CD4-positive, CD25-positive, alpha-beta regulatory T cell (primary cell): ENCODE measurements around the gene LIPK. TPM values are rescaled to one million over a fixed set of nuclear protein-coding genes. Genes with fewer than 3 reads are reported as not detected.

ENCODE experiments used
- ATAC-seq, 2 donors: fragments of 150-1000 bp; cut with Tn5 transposase; one replicate each; pipeline ENCODE4 v1.10.0; 2021; ENCODE audit warnings: low read depth in 2 of 2, moderate number of reproducible peaks in 2 of 2, moderate library complexity in 1 of 2
- DNase-seq, 3 donors: peaks; one replicate each; pipeline versions ENCODE4 v3.0.0 to v3.0.0-alpha.2; 2012 to 2022; ENCODE audit warnings: mixed read lengths in 1 of 3
- H3K27ac ChIP-seq: one replicate; pipeline ENCODE4 v1.7.0; 2013; ENCODE audit warnings: mild to moderate bottlenecking, low read length; ENCODE audit not compliant: insufficient read depth, poor library complexity, severe bottlenecking
- H3K27me3 ChIP-seq: one replicate; pipeline ENCODE4 v1.7.0; 2013; ENCODE audit warnings: low read length; ENCODE audit not compliant: control insufficient read depth, insufficient read depth
- H3K36me3 ChIP-seq: one replicate; pipeline ENCODE4 v1.7.0; 2013; ENCODE audit warnings: mild to moderate bottlenecking, low read length, moderate library complexity; ENCODE audit not compliant: control insufficient read depth, insufficient read depth
- H3K4me1 ChIP-seq: 2 replicates; pipeline ENCODE4 v1.7.0; 2013; ENCODE audit warnings: mild to moderate bottlenecking, low read length; ENCODE audit not compliant: insufficient read depth, control insufficient read depth, poor library complexity, severe bottlenecking
- H3K4me3 ChIP-seq: one replicate; pipeline ENCODE4 v1.7.0; 2013; ENCODE audit warnings: low read depth, mild to moderate bottlenecking, low read length, moderate library complexity
- H3K9me3 ChIP-seq, 2 experiments: 1 replicate in 1 of 2; 2 replicates in 1 of 2; pipeline ENCODE4 v1.7.0; 2013; ENCODE audit warnings: low read length in 2 of 2, mild to moderate bottlenecking in 1 of 2, moderate library complexity in 1 of 2; ENCODE audit not compliant: control insufficient read depth in 2 of 2
- H3K27ac Mint-ChIP-seq, 3 donors: one replicate each; pipeline ENCODE4 v1.8.0; 2020 to 2022; ENCODE audit warnings: mild to moderate bottlenecking in 3 of 3, mixed read lengths in 3 of 3, moderate library complexity in 2 of 3
- H3K27me3 Mint-ChIP-seq: one replicate; pipeline ENCODE4 v1.8.0; 2022; ENCODE audit warnings: mild to moderate bottlenecking, mixed read lengths
- H3K36me3 Mint-ChIP-seq: one replicate; pipeline ENCODE4 v1.8.0; 2020; ENCODE audit warnings: mixed read lengths
- H3K4me1 Mint-ChIP-seq, 4 donors: one replicate each; pipeline ENCODE4 v1.8.0; 2020 to 2022; ENCODE audit warnings: mixed read lengths in 4 of 4, mild to moderate bottlenecking in 1 of 4
- H3K4me3 Mint-ChIP-seq, 4 donors: one replicate each; pipeline ENCODE4 v1.8.0; 2020 to 2022; ENCODE audit warnings: mild to moderate bottlenecking in 4 of 4, mixed read lengths in 4 of 4, moderate library complexity in 3 of 4
- H3K9me3 Mint-ChIP-seq, 7 donors: one replicate each; pipeline ENCODE4 v1.8.0; 2020 to 2022; ENCODE audit warnings: mixed read lengths in 7 of 7, mild to moderate bottlenecking in 3 of 7, moderate library complexity in 2 of 7
- polyA plus RNA-seq, 4 donors: library from polyadenylated mRNA; unstranded; fragments of 300-500 nt; fragmentation: Illumina TruSeq; gene quantifications; one replicate each; pipeline ENCODE4 v1.2.3, GENCODE V29; 2021
- total RNA-seq: library from RNA; stranded (reverse); gene quantifications from one replicate; pipeline ENCODE4 v1.2.3, GENCODE V29; 2022

LIPK gene
- total and polyA plus RNA-seq, 5 donors from 2014 or later: not detected

DNA sequence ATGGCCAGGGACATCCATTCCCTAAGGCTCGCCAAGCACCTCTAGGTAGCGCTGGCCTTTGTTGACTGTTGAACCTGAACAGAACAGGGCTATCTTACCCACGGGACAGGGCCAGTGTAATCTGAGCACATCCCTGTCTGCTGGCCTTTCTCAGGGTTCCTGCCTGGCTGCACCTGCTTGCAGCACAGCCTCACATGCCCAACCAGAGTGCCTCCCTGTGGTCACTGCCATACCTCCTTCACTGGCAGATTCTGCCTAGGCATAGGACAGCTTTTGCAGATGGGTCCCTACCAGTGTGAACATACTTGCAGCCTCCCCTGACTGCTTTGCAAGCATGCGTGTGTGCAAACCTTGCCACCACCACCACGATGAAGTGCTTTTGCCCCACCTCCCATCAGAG lies 38.0 kb downstream of the LIPK start:
- H3K27me3 Mint-ChIP-seq: peaks cover 51% of the 10 kb centered on the region
- no peaks in the 10 kb centered on the region for H3K4me1 Mint-ChIP-seq
- peaks cover 12% of the 10 kb centered on the region for H3K27me3 ChIP-seq
- H3K27ac Mint-ChIP-seq: no peak overlapping the region
- H3K4me1 ChIP-seq: no peaks in the 10 kb centered on the region
- no peak overlapping the region for H3K4me3 ChIP-seq
- no peaks in the 10 kb centered on the region for H3K36me3 Mint-ChIP-seq
- ATAC-seq: no peak
- peaks cover 4% of the 10 kb centered on the region in 2 experiments for H3K9me3 ChIP-seq
- DNase-seq: no peak
- no peak overlapping the region for H3K4me3 Mint-ChIP-seq
- H3K36me3 ChIP-seq: no peaks in the 10 kb centered on the region
- H3K27ac ChIP-seq: no peak overlapping the region
- peaks cover 0 to 11% (median 6%) of the 10 kb centered on the region in 7 donors for H3K9me3 Mint-ChIP-seq

GRCh38 chr10:88745633-88746032 lies 39.6 kb downstream of the LIPK start:
- no peaks in the 10 kb centered on the region for H3K36me3 Mint-ChIP-seq
- DNase-seq: no peak
- peaks cover 4% of the 10 kb centered on the region in 2 experiments for H3K9me3 ChIP-seq
- no peaks in the 10 kb centered on the region for H3K4me1 Mint-ChIP-seq
- H3K27ac Mint-ChIP-seq: no peak overlapping the region
- peaks cover 55% of the 10 kb centered on the region for H3K27me3 Mint-ChIP-seq
- no peaks in the 10 kb centered on the region for H3K4me1 ChIP-seq
- H3K27me3 ChIP-seq: peaks cover 10% of the 10 kb centered on the region
- no peak overlapping the region for H3K4me3 ChIP-seq
- H3K9me3 Mint-ChIP-seq: peaks cover 0 to 11% (median 4%) of the 10 kb centered on the region in 7 donors
- no peaks in the 10 kb centered on the region for H3K36me3 ChIP-seq
- no peak overlapping the region for H3K27ac ChIP-seq
- ATAC-seq: no peak
- H3K4me3 Mint-ChIP-seq: no peak overlapping the region

- Mint-ChIP-seq H3K27me3 (peaks cover 29% of the 10 kb centered on the region), H3K9me3 (no peaks in the 10 kb centered on the region), H3K27ac (no peak overlapping the region), H3K4me1 (peaks cover 0 to 4% (median 2%) of the 10 kb centered on the region in 4 donors), H3K36me3 (no peaks in the 10 kb centered on the region), H3K4me3 (no peak overlapping the region)
- H3K4me3 ChIP-seq: no peak overlapping the region
- ATAC-seq (no peak), DNase-seq (no peak)
- H3K36me3 ChIP-seq: no peaks in the 10 kb centered on the region
- H3K9me3 ChIP-seq: no peaks in the 10 kb centered on the region
- H3K27ac ChIP-seq: no peak overlapping the region
- H3K27me3 ChIP-seq: no peaks in the 10 kb centered on the region
- H3K4me1 ChIP-seq: no peaks in the 10 kb centered on the region
Measured at GRCh38 chr10:88754287-88754686, 48.2 kb downstream of the LIPK start.

GRCh38 chr10:88755753-88756152 lies 49.7 kb downstream of the LIPK start:
- H3K27ac Mint-ChIP-seq: no peak overlapping the region
- peaks cover 6 to 14% (median 7%) of the 10 kb centered on the region in 4 donors for H3K4me1 Mint-ChIP-seq
- H3K4me1 ChIP-seq: no peaks in the 10 kb centered on the region
- ATAC-seq (no peak), DNase-seq (no peak)
- no peak overlapping the region for H3K4me3 Mint-ChIP-seq
- no peak overlapping the region for H3K27ac ChIP-seq
- H3K27me3 ChIP-seq: no peaks in the 10 kb centered on the region
- no peaks in the 10 kb centered on the region for H3K36me3 ChIP-seq
- no peaks in the 10 kb centered on the region for H3K36me3 Mint-ChIP-seq
- no peaks in the 10 kb centered on the region for H3K9me3 ChIP-seq
- H3K4me3 ChIP-seq: no peak overlapping the region
- peaks cover 19% of the 10 kb centered on the region for H3K27me3 Mint-ChIP-seq
- peaks cover 0 to 3% (median 0%) of the 10 kb centered on the region in 7 donors for H3K9me3 Mint-ChIP-seq

- no peak for ATAC-seq
- Mint-ChIP-seq H3K4me1 (peaks cover 6 to 15% (median 7%) of the 10 kb centered on the region in 4 donors), H3K27ac (no peak overlapping the region), H3K36me3 (no peaks in the 10 kb centered on the region), H3K27me3 (peaks cover 19% of the 10 kb centered on the region), H3K4me3 (no peak overlapping the region), H3K9me3 (peaks cover 0 to 3% (median 0%) of the 10 kb centered on the region in 7 donors)
- H3K36me3 ChIP-seq: no peaks in the 10 kb centered on the region
- no peak overlapping the region for H3K4me3 ChIP-seq
- no peak overlapping the region for H3K27ac ChIP-seq
- DNase-seq: no peak
- H3K9me3 ChIP-seq: no peaks in the 10 kb centered on the region
- H3K4me1 ChIP-seq: no peaks in the 10 kb centered on the region
- H3K27me3 ChIP-seq: no peaks in the 10 kb centered on the region
Measured at GRCh38 chr10:88756660-88757059, 50.6 kb downstream of the LIPK start.

GRCh38 chr10:88759366-88760101 lies 53.5 kb downstream of the LIPK start, which contains the start of gene LIPN:
Gene LIPN (plus strand): TSS chr10:88760020. CDS start chr10:88761406, 1,386 bp downstream.
- Mint-ChIP-seq H3K4me3 (peak within 1 kb of the TSS in 3 of 4 donors; percentile 37 to 68 (median 49)), H3K9me3 (peaks cover 0 to 3% (median 0%) of the 10 kb centered on the region in 7 donors), H3K4me1 (peaks cover 6 to 17% (median 7%) of the 10 kb centered on the region in 4 donors), H3K36me3 (peaks cover 7% of the 10 kb centered on the region), H3K27me3 (peaks cover 11% of the 10 kb centered on the region), H3K27ac (peak within 1 kb of the TSS; percentile 2 to 48 (median 42))
- no peaks in the 10 kb centered on the region for H3K27me3 ChIP-seq
- no peaks in the 10 kb centered on the region for H3K36me3 ChIP-seq
- peak within 1 kb of the TSS; percentile 21 for H3K4me3 ChIP-seq
- no peaks in the 10 kb centered on the region for H3K4me1 ChIP-seq
- peak; percentile 70 to 79 for ATAC-seq
- H3K9me3 ChIP-seq: no peaks in the 10 kb centered on the region
- H3K27ac ChIP-seq: no peak within 1 kb of the TSS
- peak in 2 of 3 donors; percentile 6 to 80 for DNase-seq

GRCh38 chr10:88762906-88763305 lies 56.9 kb downstream of the LIPK start:
- H3K36me3 Mint-ChIP-seq: peaks cover 11% of the 10 kb centered on the region

GRCh38 chr10:88763441-88763840 lies 57.4 kb downstream of the LIPK start:
- no peak overlapping the region for H3K4me3 Mint-ChIP-seq
- Histone ChIP-seq H3K27ac (no peak overlapping the region), H3K36me3 (no peaks in the 10 kb centered on the region), H3K4me3 (no peak overlapping the region), H3K4me1 (no peaks in the 10 kb centered on the region), H3K27me3 (no peaks in the 10 kb centered on the region), H3K9me3 (no peaks in the 10 kb centered on the region)
- H3K36me3 Mint-ChIP-seq: peaks cover 11% of the 10 kb centered on the region
- peaks cover 5 to 14% (median 6%) of the 10 kb centered on the region in 4 donors for H3K4me1 Mint-ChIP-seq
- no peak overlapping the region for H3K27ac Mint-ChIP-seq
- H3K9me3 Mint-ChIP-seq: peaks cover 0 to 3% (median 0%) of the 10 kb centered on the region in 7 donors
- DNase-seq (no peak), ATAC-seq (no peak)
- no peaks in the 10 kb centered on the region for H3K27me3 Mint-ChIP-seq

More at GRCh38 chr10:88762906-88763305, 56.9 kb downstream of the LIPK start:
- no peak for ATAC-seq
- H3K27me3 Mint-ChIP-seq: no peaks in the 10 kb centered on the region
- peaks cover 0 to 3% (median 0%) of the 10 kb centered on the region in 7 donors for H3K9me3 Mint-ChIP-seq
- Histone ChIP-seq H3K36me3 (no peaks in the 10 kb centered on the region), H3K9me3 (no peaks in the 10 kb centered on the region), H3K4me3 (no peak overlapping the region), H3K27ac (no peak overlapping the region), H3K4me1 (no peaks in the 10 kb centered on the region), H3K27me3 (no peaks in the 10 kb centered on the region)
- no peak overlapping the region for H3K4me3 Mint-ChIP-seq
- H3K4me1 Mint-ChIP-seq: peaks cover 5 to 14% (median 6%) of the 10 kb centered on the region in 4 donors
- no peak for DNase-seq
- no peak overlapping the region for H3K27ac Mint-ChIP-seq
